WTC11 (cell line): ENCODE data around the gene GREB1. TPM values are rescaled to one million over a fixed set of nuclear protein-coding genes. Genes with fewer than 3 reads are reported as not detected.

ENCODE experiments used
- ATAC-seq: fragments of 200-7000 bp; cut with Tn5 transposase; 2 replicates; pipeline ENCODE4 v1.10.0; 2021; ENCODE audit warnings: mild to moderate bottlenecking, moderate library complexity
- CTCF ChIA-PET: fragments of 300-600 bp; sonication (Branson Sonifier 250); formaldehyde crosslinking; loops from one replicate; lab custom pipeline; 2021; ENCODE audit warnings: antibody characterized with exemption; lab: Charles Lee
- POLR2A ChIA-PET: fragments of 350-600 bp; sonication (Branson Sonifier 250); formaldehyde crosslinking; loops from one replicate; lab custom pipeline; 2021; ENCODE audit warnings: antibody characterized with exemption; lab: Charles Lee
- DNase-seq: peaks from one replicate; pipeline ENCODE4 v3.0.0; 2021; ENCODE audit warnings: low spot score
- H3K27ac Mint-ChIP-seq: 2 replicates; pipeline ENCODE4 v1.8.0; 2021; ENCODE audit warnings: mixed read lengths
- H3K27me3 Mint-ChIP-seq: 2 replicates; pipeline ENCODE4 v1.8.0; 2021; ENCODE audit warnings: low read depth, mild to moderate bottlenecking, moderate library complexity, mixed read lengths
- H3K36me3 Mint-ChIP-seq: 2 replicates; pipeline ENCODE4 v1.8.0; 2021; ENCODE audit warnings: mixed read lengths
- H3K4me1 Mint-ChIP-seq: 2 replicates; pipeline ENCODE4 v1.8.0; 2022; ENCODE audit warnings: mixed read lengths
- H3K4me3 Mint-ChIP-seq: 2 replicates; pipeline ENCODE4 v1.8.0; 2021; ENCODE audit warnings: mild to moderate bottlenecking, moderate library complexity, mixed read lengths
- H3K9me3 Mint-ChIP-seq: 2 replicates; pipeline ENCODE4 v1.8.0; 2021; ENCODE audit warnings: mixed read lengths
- ATF1 ChIP-seq: sonication (generic); formaldehyde crosslinking; IDR thresholded peaks from 2 replicates; pipeline ENCODE4 v1.8.1; 2023; ENCODE audit warnings: mild to moderate bottlenecking, moderate library complexity, missing genetic modification reagents
- ATF2 ChIP-seq: sonication (generic); formaldehyde crosslinking; IDR thresholded peaks from 2 replicates; pipeline ENCODE4 v1.8.1; 2022; ENCODE audit warnings: low read depth, missing genetic modification reagents, borderline replicate concordance
- CREB1 ChIP-seq: sonication (generic); formaldehyde crosslinking; IDR thresholded peaks from 2 replicates; pipeline ENCODE4 v1.8.0; 2023; ENCODE audit warnings: mild to moderate bottlenecking, missing genetic modification reagents
- E2F4 ChIP-seq: sonication (generic); formaldehyde crosslinking; IDR thresholded peaks from 2 replicates; pipeline ENCODE4 v1.8.1; 2022; ENCODE audit warnings: low read depth, mild to moderate bottlenecking, moderate library complexity, missing genetic modification reagents, borderline replicate concordance
- E2F5 ChIP-seq: sonication (generic); formaldehyde crosslinking; IDR thresholded peaks from 2 replicates; pipeline ENCODE4 v1.8.1; 2022; ENCODE audit warnings: mild to moderate bottlenecking, moderate library complexity, missing genetic modification reagents
- ELF4 ChIP-seq: sonication (generic); formaldehyde crosslinking; IDR thresholded peaks from 2 replicates; pipeline ENCODE4 v1.8.1; 2022; ENCODE audit warnings: low read depth, mild to moderate bottlenecking, moderate library complexity, missing genetic modification reagents
- FOXP1 ChIP-seq: sonication (generic); formaldehyde crosslinking; IDR thresholded peaks from 2 replicates; pipeline ENCODE4 v1.8.0; 2022; ENCODE audit warnings: missing genetic modification reagents, mild to moderate bottlenecking, moderate library complexity, borderline replicate concordance
- FOXP4 ChIP-seq: sonication (generic); formaldehyde crosslinking; IDR thresholded peaks from 2 replicates; pipeline ENCODE4 v1.8.0; 2022; ENCODE audit warnings: mild to moderate bottlenecking, missing genetic modification reagents
- HMGA2 ChIP-seq: fragments of 250-450 bp; sonication (Bioruptor Pico); IDR thresholded peaks from 2 replicates; pipeline ENCODE4 v1.4.0; 2021; ENCODE audit warnings: mild to moderate bottlenecking, moderate library complexity
- IRF1 ChIP-seq: sonication (generic); formaldehyde crosslinking; IDR thresholded peaks from 2 replicates; pipeline ENCODE4 v1.8.0; 2023; ENCODE audit warnings: missing genetic modification reagents
- JUN ChIP-seq: sonication (generic); formaldehyde crosslinking; IDR thresholded peaks from 2 replicates; pipeline ENCODE4 v1.8.0; 2023; ENCODE audit warnings: mild to moderate bottlenecking, missing genetic modification reagents
- MAX ChIP-seq: sonication (generic); formaldehyde crosslinking; IDR thresholded peaks from 2 replicates; pipeline ENCODE4 v1.8.0; 2022; ENCODE audit warnings: mild to moderate bottlenecking, missing genetic modification reagents
- NR1H2 ChIP-seq: sonication (generic); formaldehyde crosslinking; IDR thresholded peaks from 2 replicates; pipeline ENCODE4 v1.9.0; 2021; ENCODE audit warnings: mild to moderate bottlenecking, moderate library complexity, missing genetic modification reagents
- NR2C2 ChIP-seq: sonication (generic); formaldehyde crosslinking; IDR thresholded peaks from 2 replicates; pipeline ENCODE4 v1.8.0; 2022; ENCODE audit warnings: mild to moderate bottlenecking, missing genetic modification reagents
- PRDM15 ChIP-seq: sonication (generic); formaldehyde crosslinking; IDR thresholded peaks from 2 replicates; pipeline ENCODE4 v1.8.0; 2022; ENCODE audit warnings: missing genetic modification reagents
- PRRX2 ChIP-seq: fragments of 250-450 bp; sonication (Bioruptor Pico); IDR thresholded peaks from 2 replicates; pipeline ENCODE4 v1.8.0; 2021; ENCODE audit warnings: mild to moderate bottlenecking
- RELA ChIP-seq: sonication (generic); formaldehyde crosslinking; IDR thresholded peaks from 2 replicates; pipeline ENCODE4 v1.8.1; 2022; ENCODE audit warnings: missing genetic modification reagents, mild to moderate bottlenecking, borderline replicate concordance
- SMAD3 ChIP-seq: sonication (generic); formaldehyde crosslinking; IDR thresholded peaks from 2 replicates; pipeline ENCODE4 v1.8.0; 2022; ENCODE audit warnings: missing genetic modification reagents, mild to moderate bottlenecking, borderline replicate concordance
- SMAD4 ChIP-seq: sonication (generic); formaldehyde crosslinking; IDR thresholded peaks from 2 replicates; pipeline ENCODE4 v1.8.0; 2022; ENCODE audit warnings: mild to moderate bottlenecking, missing genetic modification reagents
- ZNF232 ChIP-seq: sonication (generic); formaldehyde crosslinking; IDR thresholded peaks from 2 replicates; pipeline ENCODE4 v1.8.0; 2022; ENCODE audit warnings: mild to moderate bottlenecking, missing genetic modification reagents
- ZNF425 ChIP-seq: fragments of 250-450 bp; sonication (Bioruptor Pico); conservative IDR thresholded peaks from 2 replicates; pipeline ENCODE4 v1.9.0; 2021; ENCODE audit warnings: mild to moderate bottlenecking
- ZNF671 ChIP-seq: fragments of 250-450 bp; sonication (Bioruptor Pico); IDR thresholded peaks from 2 replicates; pipeline ENCODE4 v1.8.0; 2021; ENCODE audit warnings: mild to moderate bottlenecking
- total RNA-seq: library from RNA; stranded (reverse); gene quantifications from 3 replicates; pipeline ENCODE4 v1.2.3, GENCODE V29; 2021

GREB1 gene
- total RNA-seq, 1 experiment from 2014 or later: 35.7 TPM

- no peak for ATAC-seq
- DNase-seq: no peak
- Mint-ChIP-seq H3K36me3 (peaks cover 32% of the 10 kb centered on the region), H3K4me3 (no peak overlapping the region), H3K27ac (no peak overlapping the region), H3K9me3 (no peaks in the 10 kb centered on the region), H3K4me1 (no peaks in the 10 kb centered on the region), H3K27me3 (no peaks in the 10 kb centered on the region)
- ChIA-PET CTCF (no interaction called here), POLR2A (no interaction called here)
- no peak for TF ChIP-seq PRDM15
- no peak for TF ChIP-seq HMGA2
- TF ChIP-seq ATF2 (CRISPR knock-in tag): no peak
- no peak for TF ChIP-seq SMAD4 (CRISPR knock-in tag)
- TF ChIP-seq FOXP1 (CRISPR knock-in tag): no peak
- no peak for TF ChIP-seq MAX (CRISPR knock-in tag)
- TF ChIP-seq NR2C2 (CRISPR knock-in tag): no peak
- TF ChIP-seq E2F4 (CRISPR knock-in tag): no peak
- no peak for TF ChIP-seq ELF4 (CRISPR knock-in tag)
- no peak for TF ChIP-seq JUN (CRISPR knock-in tag)
- TF ChIP-seq ZNF671: no peak
Measured at GRCh38 chr2:11644293-11644692, 110.4 kb downstream of the GREB1 start.

- CTCF ChIA-PET: interaction anchor here (0.8 to 2.2 kb wide), 3 partner anchors 16 to 133 kb away, joined by 3 to 9 read pairs (median 3); no protein-coding TSS in a partner anchor
- no peak overlapping the region for H3K4me3 Mint-ChIP-seq
- no peak for TF ChIP-seq PRRX2 (CRISPR knock-in tag)
- no peak for TF ChIP-seq ZNF425 (CRISPR knock-in tag)
- TF ChIP-seq SMAD3 (CRISPR knock-in tag): no peak
- no peak for TF ChIP-seq ZNF671
- no peak for TF ChIP-seq IRF1 (CRISPR knock-in tag)
- TF ChIP-seq FOXP4 (CRISPR knock-in tag): no peak
- TF ChIP-seq ATF1: no peak
- no peak for TF ChIP-seq RELA (CRISPR knock-in tag)
- TF ChIP-seq CREB1 (CRISPR knock-in tag): no peak
- no peak for TF ChIP-seq NR1H2 (CRISPR knock-in tag)
- no peak for TF ChIP-seq ZNF232 (CRISPR knock-in tag)
- TF ChIP-seq E2F4 (CRISPR knock-in tag): no peak
- no peak for TF ChIP-seq E2F5 (CRISPR knock-in tag)
Measured at GRCh38 chr2:11646530-11646929, 112.7 kb downstream of the GREB1 start.

More at GRCh38 chr2:11646530-11646929, 112.7 kb downstream of the GREB1 start:
- Mint-ChIP-seq H3K36me3 (peaks cover 16% of the 10 kb centered on the region), H3K9me3 (no peaks in the 10 kb centered on the region), H3K27ac (no peak overlapping the region; the same call in 1 of the 2 replicates), H3K4me1 (no peaks in the 10 kb centered on the region), H3K27me3 (no peaks in the 10 kb centered on the region)
- POLR2A ChIA-PET: no interaction called here
- DNase-seq: no peak
- ATAC-seq: no peak
